HG03460 (cell line): Measurements from ENCODE around the gene CDHR5.

Experiments used
- ATAC-seq: cut with Tn5 transposase; IDR thresholded peaks from one replicate; pipeline ENCODE4 v1.9.1; 2021; ENCODE audit not compliant: unreplicated experiment

CDHR5 gene

GRCh38 chr11:643849-644738 lies 19.3 kb upstream of the CDHR5 start:
- ATAC-seq, result no peak

- ATAC-seq, result no peak
Observed at GRCh38 chr11:643366-643765, 18.6 kb upstream of the CDHR5 start.

DNA sequence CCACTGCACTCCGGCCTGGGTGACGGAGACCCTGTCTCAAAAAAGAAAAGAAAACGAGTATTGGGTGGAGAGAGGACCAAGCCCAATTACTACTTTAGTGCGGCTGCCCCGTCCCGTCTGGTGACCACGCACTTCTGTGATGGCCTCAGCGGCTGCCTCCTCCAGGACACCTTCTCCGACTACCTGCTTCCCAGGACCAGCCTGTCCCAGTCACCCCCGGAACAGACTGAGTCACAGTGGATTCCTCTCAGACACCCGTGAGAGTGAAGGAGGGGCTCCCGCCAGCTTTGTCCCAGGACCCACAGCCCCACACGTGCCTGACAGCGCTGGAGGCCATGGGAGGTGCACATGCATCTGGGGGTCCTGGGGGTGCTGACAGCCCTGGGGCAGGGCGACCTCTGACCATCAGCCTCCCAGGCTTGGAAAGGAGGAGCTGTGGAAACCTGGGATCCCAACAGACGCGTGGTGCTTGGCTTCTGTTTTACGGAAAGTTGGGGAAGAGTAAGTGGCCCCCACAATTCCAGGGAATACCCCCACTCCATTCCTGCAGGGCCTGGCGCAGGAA lies 17.1 kb upstream of the CDHR5 start:
- no peak for ATAC-seq

- ATAC-seq, result no peak
Observed at GRCh38 chr11:640021-640706, 15.4 kb upstream of the CDHR5 start.

- ATAC-seq, result no peak
Observed at GRCh38 chr11:639332-639955, 14.7 kb upstream of the CDHR5 start.

GRCh38 chr11:638631-639331 lies 14.0 kb upstream of the CDHR5 start:
- no peak for ATAC-seq

- no peak for ATAC-seq
Observed at GRCh38 chr11:637593-638521, 13.1 kb upstream of the CDHR5 start.

DNA sequence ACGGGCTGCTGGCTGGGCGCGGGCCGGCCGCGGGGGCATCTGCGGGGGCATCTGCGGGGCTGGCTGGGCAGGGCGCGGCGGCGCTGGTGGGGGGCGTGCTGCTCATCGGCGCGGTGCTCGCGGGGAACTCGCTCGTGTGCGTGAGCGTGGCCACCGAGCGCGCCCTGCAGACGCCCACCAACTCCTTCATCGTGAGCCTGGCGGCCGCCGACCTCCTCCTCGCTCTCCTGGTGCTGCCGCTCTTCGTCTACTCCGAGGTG lies 12.5 kb upstream of the CDHR5 start:
- ATAC-seq, result no peak

GRCh38 chr11:636511-637332 lies 12.0 kb upstream of the CDHR5 start, which contains the start of gene DRD4:
Gene DRD4 (plus strand): TSS chr11:637269. CDS start chr11:637305, 36 bp downstream.
- ATAC-seq, result no peak

DNA sequence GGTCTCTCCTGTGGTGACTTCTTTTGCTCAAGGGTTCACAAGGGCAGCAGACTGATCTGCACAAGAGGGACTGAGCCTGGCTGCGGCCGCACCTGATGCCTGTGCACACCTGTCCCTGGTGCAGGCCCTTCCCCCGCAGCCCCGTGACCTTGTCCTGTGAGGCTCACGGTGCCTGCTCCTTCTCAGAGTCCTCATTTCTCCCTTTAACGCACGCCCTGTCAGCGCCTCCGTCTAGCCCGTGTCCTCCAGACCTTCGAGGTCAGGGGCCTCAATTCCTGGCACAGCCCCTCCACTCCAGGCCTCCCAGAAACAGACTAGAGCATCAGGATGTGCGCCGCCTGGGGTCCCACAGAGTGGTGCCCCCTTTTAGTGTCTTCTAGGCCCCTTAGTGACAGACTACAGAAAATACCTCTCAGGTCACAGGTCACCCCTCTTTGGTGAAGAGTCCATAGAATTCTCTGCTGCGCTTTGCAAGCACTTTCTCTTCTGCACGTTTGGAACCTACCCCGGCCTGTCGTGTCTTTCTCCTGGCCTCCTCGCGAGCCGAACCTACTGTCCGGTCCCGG lies 11.3 kb upstream of the CDHR5 start:
- ATAC-seq, result no peak

GRCh38 chr11:630871-631270 lies 6.1 kb upstream of the CDHR5 start:
- ATAC-seq, result no peak

DNA sequence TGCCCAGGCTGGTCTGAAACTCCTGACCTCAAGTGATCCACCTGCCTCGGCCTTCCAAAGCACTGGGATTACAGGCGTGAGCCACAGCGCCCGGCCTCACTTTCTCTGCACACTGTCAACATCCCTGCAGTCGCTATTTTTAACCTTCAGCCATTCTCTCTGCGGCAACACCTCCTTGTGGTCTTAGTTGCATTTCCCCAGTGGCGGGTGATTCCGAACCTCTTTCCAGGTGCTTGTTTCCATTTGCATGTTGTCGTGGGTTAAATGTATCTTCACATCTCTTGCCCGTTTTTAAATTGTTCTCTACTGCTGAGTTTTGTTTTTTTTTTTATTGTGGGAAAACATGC lies 4.5 kb upstream of the CDHR5 start:
- no peak for ATAC-seq

DNA sequence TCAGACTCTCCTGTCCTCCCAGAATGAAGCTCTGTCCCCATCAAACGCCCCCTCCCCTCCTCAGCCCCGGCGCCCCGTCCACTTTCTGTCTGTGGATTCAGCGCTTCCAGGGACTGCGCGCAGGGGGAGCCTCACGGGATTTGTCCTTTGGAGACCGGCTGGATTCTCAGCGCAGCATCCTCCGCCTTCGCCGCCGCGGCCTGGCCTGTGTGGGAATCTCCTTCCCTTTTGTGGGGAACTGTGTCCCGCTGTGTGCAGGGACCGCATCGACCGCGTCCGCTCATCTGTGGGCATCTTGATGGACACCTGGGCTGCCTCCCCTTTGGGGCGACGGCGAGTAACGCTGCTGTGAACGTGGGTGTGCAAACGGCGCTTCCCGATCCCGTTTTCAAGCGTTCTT lies 3.3 kb upstream of the CDHR5 start:
- ATAC-seq, result no peak

GRCh38 chr11:627308-627576 lies 2.5 kb upstream of the CDHR5 start:
- no peak for ATAC-seq

GRCh38 chr11:626475-627307 lies 1.9 kb upstream of the CDHR5 start, which contains the start of gene SCT:
Gene SCT (minus strand): TSS chr11:627181. CDS start chr11:627143, 38 bp downstream.
- ATAC-seq, result no peak

GRCh38 chr11:625636-626268 lies 997 bp upstream of the CDHR5 start:
- no peak for ATAC-seq

- no peak for ATAC-seq
Observed at GRCh38 chr11:623999-624704, 603 bp downstream of the CDHR5 start.
